SK-N-DZ (cell line): ENCODE measurements around the gene JPT1. TPM values are rescaled to one million over a fixed set of nuclear protein-coding genes. Genes with fewer than 3 reads are reported as not detected.
"Not testable (repeated sequence)": the region's sequence is repeated elsewhere in the genome, so short reads cannot be mapped to it uniquely, and the experiment has no call there.

Source experiments
- DNase-seq: peaks from one replicate; pipeline ENCODE4 v3.0.0-alpha.2; 2015; ENCODE audit warnings: low spot score
- polyA plus RNA-seq, 2 experiments: library from polyadenylated mRNA; depleted of rRNA; stranded (reverse); fragments of >200 nt; gene quantifications; 2 replicates each; pipeline ENCODE4 v1.2.3, GENCODE V29; 2014

Gene JPT1, protein sequence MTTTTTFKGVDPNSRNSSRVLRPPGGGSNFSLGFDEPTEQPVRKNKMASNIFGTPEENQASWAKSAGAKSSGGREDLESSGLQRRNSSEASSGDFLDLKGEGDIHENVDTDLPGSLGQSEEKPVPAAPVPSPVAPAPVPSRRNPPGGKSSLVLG
- polyA plus RNA-seq (2014; cell fraction: cytosol; rRNA removed), result 510 and 575 TPM in 2 replicates
- 348 and 374 TPM in 2 replicates for polyA plus RNA-seq (2014; cell fraction: nucleus; rRNA removed)

- peak; percentile 99 for DNase-seq
Observed at GRCh38 chr17:75154195-75155106, at the start of gene JPT1. Gene JPT1, minus strand, starts transcription at chr17:75154512. Its CDS starts 115 bp downstream, at chr17:75154397.

GRCh38 chr17:75199886-75200618, 45.7 kb upstream of the JPT1 start:
- no peak for DNase-seq

GRCh38 chr17:75194879-75195278, 40.6 kb upstream of the JPT1 start:
- DNase-seq, result no peak

DNA sequence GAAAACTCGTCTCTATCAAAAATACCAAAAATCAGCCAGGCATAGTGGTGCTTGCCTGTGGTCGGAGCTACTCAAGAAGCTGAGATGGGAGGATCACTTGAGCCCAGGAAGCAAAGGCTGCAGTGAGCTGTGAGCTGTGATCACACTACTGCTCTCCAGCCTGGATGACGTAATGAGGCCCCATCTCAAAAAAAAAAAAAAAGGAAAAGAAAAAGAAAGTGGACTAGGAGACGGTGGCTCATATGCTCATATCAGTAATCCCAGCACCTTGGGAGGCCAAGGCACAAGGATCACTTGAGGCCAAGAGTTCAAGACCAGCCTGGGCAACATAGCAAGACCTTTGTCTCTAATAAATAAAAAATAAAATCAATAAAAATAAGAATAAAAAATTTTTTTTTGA, 37.3 kb upstream of the JPT1 start:
- peak; percentile 35 for DNase-seq

DNA sequence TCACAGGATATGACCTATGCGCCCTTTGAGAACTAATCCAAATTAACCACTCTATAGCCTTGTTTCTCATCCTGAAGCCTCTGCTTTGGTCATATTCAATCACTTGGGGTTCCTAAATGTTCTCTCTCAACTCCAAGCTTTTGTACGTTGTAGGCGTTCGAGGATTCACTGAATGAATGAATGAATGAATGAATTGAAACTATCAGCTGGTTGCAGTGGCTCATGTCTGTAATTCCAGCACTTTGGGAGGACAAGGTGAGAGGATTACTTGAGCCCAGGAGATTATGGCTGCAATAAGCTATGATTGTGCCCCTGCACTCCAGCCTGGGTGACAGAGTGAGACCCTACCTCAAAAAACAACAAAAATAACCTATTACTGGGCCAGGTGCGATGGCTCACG, 34.3 kb upstream of the JPT1 start:
- DNase-seq, result no peak

GRCh38 chr17:75183999-75184884, 29.9 kb upstream of the JPT1 start:
- DNase-seq, result no peak

DNA sequence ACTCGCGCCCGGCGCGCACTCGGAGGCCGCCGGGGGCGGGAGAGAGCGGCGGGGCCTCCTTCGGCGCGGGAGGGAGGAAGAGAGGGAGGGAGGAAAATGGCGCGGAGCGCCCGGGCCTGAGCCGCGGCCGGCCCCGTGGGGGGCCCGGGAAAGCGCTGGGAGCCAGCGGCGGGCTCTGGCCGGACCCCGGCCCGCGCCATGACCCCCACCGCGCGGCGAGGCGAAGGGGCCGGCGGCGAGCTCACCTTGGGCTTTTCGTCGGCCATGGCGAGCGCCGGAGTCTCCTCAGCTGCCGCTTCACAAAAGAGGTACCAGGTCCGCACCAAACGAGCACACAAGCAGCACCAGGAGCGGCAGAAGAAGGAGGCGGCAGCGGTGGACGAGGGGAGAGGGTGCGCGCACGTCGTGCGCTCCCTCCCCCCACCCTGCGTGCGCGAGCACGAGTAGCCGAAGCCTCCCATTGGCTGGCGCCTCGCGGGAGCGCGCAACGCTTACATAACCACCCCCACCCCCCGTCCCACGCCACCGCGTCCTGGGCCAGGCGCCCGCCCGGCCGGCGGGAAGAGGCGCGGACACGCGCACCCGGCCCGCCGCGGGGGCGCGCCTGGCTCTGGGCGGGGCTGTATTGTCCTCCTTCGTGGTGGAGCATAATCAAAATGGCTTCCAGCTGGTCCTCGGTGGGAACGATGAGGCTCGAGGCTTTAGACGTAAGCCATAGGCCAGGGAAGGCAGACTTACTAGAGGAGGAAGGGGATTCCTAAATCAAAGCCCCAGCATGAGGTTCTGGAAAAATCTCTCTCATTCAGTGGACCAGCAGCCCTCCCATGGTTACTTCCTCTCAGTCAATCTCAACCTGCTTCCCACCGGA, 28.5 kb upstream of the JPT1 start, which contains the start of gene SUMO2:
Gene SUMO2, minus strand, starts transcription at position 391 of the 868 bp plus-strand sequence. Its CDS starts 125 bp downstream, at position 266.
- peak; percentile 94 for DNase-seq

GRCh38 chr17:75182319-75182568, 27.9 kb upstream of the JPT1 start:
- DNase-seq, result no peak

GRCh38 chr17:75181608-75182318, 27.5 kb upstream of the JPT1 start:
- no peak for DNase-seq

DNA sequence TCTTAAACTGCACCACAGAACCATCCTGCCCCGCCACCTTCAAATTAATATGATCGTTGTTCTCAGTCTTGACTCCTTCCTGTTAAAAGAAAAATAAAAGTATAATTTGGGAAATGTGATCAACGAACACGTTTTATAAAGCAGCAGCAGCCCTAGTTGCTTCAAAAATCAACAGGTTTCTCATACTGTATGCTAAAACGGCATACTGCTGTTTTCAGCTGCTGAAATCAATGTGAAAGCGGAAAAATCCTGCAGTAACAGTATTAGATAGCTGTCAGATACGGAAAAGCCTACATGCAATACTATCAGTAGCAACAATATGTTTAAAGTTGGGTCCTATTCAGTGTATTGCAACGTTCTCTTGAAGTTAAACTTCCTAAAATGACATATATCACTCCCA, 26.8 kb upstream of the JPT1 start:
- no peak for DNase-seq

GRCh38 chr17:75178453-75178852, 24.1 kb upstream of the JPT1 start:
- no peak for DNase-seq

DNA sequence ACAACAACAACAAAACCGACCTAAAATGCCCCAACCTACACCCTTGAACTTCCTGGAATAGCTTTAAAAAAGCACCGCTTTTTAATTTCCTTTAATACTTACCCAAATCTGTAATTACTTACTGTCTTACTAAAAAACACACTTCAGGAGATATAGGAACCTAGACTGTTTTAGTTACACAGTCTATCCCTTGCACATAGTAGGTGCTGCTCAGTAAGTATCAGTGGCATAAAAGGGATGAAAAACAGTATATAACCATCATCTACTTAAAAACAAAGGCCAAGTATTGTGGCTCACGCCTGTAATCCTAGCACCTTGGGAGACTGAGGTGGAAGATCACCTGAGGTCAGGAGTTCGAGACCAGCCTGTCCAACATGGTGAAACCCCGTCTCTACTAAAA, 22.3 kb upstream of the JPT1 start:
- no peak for DNase-seq

DNA sequence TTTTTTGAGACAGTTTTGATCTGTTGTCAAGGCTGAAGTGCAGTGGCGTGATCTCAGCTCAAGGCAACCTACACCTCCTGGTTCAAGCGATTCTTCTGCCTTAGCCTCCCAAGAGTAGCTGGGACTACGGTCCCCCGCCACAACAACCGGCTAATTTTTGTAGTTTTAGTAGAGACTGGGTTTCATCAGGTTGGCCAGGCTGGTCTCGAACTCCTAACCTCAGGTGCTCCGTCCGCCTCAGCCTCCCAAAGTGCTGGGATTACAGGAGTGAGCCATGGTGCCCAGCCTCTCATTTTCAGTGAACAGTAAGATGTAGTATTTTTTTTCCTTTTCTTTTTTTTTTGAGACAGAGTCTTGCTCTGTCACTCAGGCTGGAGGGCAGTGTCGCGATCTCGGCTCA, 20.7 kb upstream of the JPT1 start:
- DNase-seq, result no peak

GRCh38 chr17:75173526-75173925, 19.2 kb upstream of the JPT1 start:
- no peak for DNase-seq

DNA sequence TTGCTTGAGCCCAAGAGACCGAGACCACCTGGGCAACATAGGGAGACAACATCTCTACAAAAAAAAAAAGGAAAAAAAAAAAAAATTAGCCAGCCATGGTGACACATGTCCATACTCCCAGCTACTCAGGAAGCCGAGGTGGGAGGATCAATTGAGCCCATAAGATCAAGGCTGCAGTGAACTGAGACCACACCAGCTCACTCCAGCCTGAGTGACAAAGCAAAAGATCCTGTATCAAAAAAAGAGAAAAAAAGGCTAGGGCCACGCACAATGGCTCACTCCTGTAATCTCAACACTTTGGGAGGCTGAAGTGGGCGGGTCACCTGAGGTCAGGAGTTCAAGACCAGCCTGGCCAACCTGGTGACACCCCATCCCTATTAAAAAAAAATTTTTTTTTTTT, 14.7 kb upstream of the JPT1 start:
- DNase-seq, result no peak

GRCh38 chr17:75164606-75165005, 10.3 kb upstream of the JPT1 start:
- not testable (repeated sequence) for DNase-seq

- no peak for DNase-seq
Observed at GRCh38 chr17:75163074-75163473, 8.8 kb upstream of the JPT1 start.

DNA sequence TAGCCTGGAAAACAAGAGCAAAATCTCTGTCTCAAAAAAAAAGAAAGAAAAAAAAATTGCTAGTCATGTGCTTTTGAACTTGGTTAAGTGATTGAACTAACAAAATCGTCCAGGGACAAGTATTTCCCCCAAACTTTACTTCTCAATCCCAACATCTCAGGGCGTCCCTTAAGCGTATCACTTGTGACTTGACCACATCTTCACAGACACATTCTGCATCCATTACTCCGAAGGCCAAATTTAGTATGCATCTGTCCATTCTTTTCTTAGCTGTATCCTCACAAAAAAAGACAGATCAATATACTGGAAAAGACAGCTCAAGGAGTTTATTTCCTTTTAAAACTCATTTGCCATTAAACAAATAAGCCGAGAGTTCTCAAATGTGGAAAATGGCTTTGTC, 5.9 kb upstream of the JPT1 start:
- no peak for DNase-seq

DNA sequence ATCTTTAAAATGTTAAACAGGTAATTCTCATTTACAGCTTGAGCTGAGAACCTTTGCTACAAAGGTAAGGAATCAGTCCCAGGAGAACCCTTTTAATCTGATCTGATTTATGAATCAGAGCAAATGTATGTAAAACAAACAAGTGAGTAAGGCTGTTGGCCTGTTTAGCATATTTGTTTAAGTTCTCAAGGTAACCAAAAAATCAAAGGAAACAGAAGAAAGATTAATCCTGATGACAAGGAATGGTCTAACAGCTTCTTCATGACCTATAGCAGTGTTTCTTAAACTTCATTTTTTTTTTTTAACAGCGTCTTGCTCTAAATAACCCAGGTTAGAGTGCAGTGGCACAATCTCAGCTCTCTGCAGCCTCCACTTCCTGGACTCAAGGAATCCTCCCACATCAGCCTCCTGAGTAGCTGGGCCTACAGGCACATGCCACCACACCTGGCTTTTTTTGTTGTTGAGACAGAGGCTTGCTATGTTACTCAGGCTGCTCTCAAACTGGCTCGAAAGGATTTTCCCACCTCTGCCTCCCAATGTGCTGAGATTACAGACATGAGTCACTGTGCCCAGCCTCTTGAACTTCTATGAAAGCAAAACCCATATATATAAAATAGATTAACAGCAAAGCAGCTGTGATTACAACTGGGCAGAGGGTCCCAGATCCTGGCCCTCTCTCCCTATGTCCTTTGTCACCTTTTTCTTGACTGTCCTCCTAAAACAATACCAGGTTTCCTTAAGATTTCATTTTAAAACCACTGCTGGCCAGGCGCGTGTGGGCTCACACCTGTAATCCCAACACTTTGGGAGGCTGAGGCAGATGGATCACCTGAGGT, 5.1 kb upstream of the JPT1 start:
- no peak for DNase-seq
